ENCODE data around the gene MCRIP1. TPM values are rescaled to one million over a fixed set of nuclear protein-coding genes. Genes with fewer than 3 reads are reported as not detected.

MCRIP1 gene
- total and polyA plus RNA-seq, 2 of the 13 experiments (the other 11 are each of a cell fraction or from before 2014, with no cell fraction given): 79.7 to 84.9 TPM

DNA sequence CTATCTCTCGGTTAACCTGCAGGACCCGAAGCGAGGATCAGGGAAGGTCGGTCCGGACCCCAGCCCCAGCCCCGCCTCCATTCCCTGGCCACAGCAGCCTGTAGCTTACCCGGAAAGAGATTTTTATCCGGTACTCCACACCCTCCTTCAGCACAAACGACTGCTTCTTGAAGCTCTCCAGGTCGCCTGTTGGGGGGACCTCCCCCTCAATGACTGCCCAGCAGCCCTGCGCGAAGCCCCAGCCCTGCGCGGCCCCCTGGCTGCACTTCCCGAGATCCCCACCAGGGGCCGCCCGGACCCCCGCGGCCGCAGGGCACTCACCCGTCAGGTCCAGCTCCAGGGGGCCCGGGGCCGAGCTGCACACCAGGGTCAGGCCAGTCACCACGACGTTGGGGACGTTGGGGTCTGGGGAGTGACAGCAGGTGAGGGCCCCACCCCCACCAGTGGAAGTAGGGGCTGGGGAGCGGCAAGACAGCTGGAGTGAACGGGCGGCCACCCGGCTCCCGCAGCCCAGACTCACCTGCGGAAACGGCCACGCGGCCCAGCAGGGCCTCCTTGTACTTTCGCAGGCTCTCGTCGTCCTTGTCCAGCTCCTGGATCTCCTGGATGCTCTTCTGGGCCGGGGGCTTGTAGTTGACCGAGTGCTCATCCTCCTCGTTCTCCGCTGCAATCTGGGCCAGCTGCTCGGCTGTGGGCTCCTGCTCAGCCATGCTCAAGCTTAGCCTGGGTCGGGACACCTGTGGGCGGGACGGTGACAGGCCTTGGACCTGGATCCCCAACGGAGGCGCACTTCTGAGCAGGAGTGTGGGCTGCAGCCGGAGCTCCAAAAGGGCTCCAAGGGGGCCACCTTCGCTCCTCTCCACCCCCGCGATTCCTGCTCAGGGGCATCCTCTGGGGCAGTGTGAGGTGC is 36.4 kb upstream of the MCRIP1 start (continued):
- TF ChIP-seq DNMT1 (CRISPR knock-in tag; IDR thresholded peaks at IDR 0.05) (0 out of 2 replicates have a peak, but pooled peaks have one; percentile 91), EP300 (IDR thresholded peaks at IDR 0.05; ENCODE audit: low read depth in 2 of 2, low read length in 2 of 2) (no peak), EP300 (CRISPR knock-in tag; IDR thresholded peaks at IDR 0.05; ENCODE audit: borderline replicate concordance) (no peak), EED (CRISPR knock-in tag; IDR thresholded peaks at IDR 0.05) (0 out of 2 replicates have a peak, but pooled peaks have one; percentile 11), KDM5B (CRISPR knock-in tag; IDR thresholded peaks at IDR 0.05; ENCODE audit: borderline replicate concordance) (peak; percentile 46), FOXK1 (CRISPR knock-in tag; IDR thresholded peaks at IDR 0.05; ENCODE audit: borderline replicate concordance, low read depth) (peak; percentile 2; the same call in 1 of the 2 replicates), FOXA3 (CRISPR knock-in tag; IDR thresholded peaks at IDR 0.05) (no peak), TCF12 (IDR thresholded peaks at IDR 0.05) (no peak), TCF12 (CRISPR knock-in tag; IDR thresholded peaks at IDR 0.05) (peak; percentile 69; the same call in 1 of the 2 replicates), ATM (IDR thresholded peaks at IDR 0.05; ENCODE audit: borderline replicate concordance) (no peak), TSC22D2 (CRISPR knock-in tag; IDR thresholded peaks at IDR 0.05; ENCODE audit: borderline replicate concordance) (0 out of 2 replicates have a peak, but pooled peaks have one; percentile 4), ZNF124 (CRISPR knock-in tag; IDR thresholded peaks at IDR 0.05) (no peak), ZNF788 (CRISPR knock-in tag; IDR thresholded peaks at IDR 0.05; ENCODE audit: borderline replicate concordance) (no peak; the same call in 1 of the 2 replicates)
- TF ChIP-seq, protein P1, sequence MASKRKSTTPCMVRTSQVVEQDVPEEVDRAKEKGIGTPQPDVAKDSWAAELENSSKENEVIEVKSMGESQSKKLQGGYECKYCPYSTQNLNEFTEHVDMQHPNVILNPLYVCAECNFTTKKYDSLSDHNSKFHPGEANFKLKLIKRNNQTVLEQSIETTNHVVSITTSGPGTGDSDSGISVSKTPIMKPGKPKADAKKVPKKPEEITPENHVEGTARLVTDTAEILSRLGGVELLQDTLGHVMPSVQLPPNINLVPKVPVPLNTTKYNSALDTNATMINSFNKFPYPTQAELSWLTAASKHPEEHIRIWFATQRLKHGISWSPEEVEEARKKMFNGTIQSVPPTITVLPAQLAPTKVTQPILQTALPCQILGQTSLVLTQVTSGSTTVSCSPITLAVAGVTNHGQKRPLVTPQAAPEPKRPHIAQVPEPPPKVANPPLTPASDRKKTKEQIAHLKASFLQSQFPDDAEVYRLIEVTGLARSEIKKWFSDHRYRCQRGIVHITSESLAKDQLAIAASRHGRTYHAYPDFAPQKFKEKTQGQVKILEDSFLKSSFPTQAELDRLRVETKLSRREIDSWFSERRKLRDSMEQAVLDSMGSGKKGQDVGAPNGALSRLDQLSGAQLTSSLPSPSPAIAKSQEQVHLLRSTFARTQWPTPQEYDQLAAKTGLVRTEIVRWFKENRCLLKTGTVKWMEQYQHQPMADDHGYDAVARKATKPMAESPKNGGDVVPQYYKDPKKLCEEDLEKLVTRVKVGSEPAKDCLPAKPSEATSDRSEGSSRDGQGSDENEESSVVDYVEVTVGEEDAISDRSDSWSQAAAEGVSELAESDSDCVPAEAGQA (IDR thresholded peaks at IDR 0.05; ENCODE audit: low read depth): 0 out of 2 replicates have a peak, but pooled peaks have one; percentile 43
- TF ChIP-seq, protein P1 (CRISPR knock-in tag; IDR thresholded peaks at IDR 0.05; ENCODE audit: borderline replicate concordance): no peak
- TF ChIP-seq, protein P2, sequence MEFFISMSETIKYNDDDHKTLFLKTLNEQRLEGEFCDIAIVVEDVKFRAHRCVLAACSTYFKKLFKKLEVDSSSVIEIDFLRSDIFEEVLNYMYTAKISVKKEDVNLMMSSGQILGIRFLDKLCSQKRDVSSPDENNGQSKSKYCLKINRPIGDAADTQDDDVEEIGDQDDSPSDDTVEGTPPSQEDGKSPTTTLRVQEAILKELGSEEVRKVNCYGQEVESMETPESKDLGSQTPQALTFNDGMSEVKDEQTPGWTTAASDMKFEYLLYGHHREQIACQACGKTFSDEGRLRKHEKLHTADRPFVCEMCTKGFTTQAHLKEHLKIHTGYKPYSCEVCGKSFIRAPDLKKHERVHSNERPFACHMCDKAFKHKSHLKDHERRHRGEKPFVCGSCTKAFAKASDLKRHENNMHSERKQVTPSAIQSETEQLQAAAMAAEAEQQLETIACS (CRISPR knock-in tag; IDR thresholded peaks at IDR 0.05): peak; percentile 23; the same call in 1 of the 2 replicates
- TF ChIP-seq, protein P3, sequence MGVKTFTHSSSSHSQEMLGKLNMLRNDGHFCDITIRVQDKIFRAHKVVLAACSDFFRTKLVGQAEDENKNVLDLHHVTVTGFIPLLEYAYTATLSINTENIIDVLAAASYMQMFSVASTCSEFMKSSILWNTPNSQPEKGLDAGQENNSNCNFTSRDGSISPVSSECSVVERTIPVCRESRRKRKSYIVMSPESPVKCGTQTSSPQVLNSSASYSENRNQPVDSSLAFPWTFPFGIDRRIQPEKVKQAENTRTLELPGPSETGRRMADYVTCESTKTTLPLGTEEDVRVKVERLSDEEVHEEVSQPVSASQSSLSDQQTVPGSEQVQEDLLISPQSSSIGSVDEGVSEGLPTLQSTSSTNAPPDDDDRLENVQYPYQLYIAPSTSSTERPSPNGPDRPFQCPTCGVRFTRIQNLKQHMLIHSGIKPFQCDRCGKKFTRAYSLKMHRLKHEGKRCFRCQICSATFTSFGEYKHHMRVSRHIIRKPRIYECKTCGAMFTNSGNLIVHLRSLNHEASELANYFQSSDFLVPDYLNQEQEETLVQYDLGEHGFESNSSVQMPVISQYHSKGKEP (CRISPR knock-in tag; IDR thresholded peaks at IDR 0.05): no peak
- TF ChIP-seq, protein P4, sequence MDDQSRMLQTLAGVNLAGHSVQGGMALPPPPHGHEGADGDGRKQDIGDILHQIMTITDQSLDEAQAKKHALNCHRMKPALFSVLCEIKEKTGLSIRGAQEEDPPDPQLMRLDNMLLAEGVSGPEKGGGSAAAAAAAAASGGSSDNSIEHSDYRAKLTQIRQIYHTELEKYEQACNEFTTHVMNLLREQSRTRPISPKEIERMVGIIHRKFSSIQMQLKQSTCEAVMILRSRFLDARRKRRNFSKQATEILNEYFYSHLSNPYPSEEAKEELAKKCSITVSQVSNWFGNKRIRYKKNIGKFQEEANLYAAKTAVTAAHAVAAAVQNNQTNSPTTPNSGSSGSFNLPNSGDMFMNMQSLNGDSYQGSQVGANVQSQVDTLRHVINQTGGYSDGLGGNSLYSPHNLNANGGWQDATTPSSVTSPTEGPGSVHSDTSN (CRISPR knock-in tag; IDR thresholded peaks at IDR 0.05; ENCODE audit: borderline replicate concordance): 0 out of 2 replicates have a peak, but pooled peaks have one; percentile 35
